GM21619 (cell line): ENCODE measurements around the gene SCN5A.

Source experiments
- ATAC-seq: cut with Tn5 transposase; IDR thresholded peaks from one replicate; pipeline ENCODE4 v1.9.1; 2021; ENCODE audit not compliant: unreplicated experiment

SCN5A gene

DNA sequence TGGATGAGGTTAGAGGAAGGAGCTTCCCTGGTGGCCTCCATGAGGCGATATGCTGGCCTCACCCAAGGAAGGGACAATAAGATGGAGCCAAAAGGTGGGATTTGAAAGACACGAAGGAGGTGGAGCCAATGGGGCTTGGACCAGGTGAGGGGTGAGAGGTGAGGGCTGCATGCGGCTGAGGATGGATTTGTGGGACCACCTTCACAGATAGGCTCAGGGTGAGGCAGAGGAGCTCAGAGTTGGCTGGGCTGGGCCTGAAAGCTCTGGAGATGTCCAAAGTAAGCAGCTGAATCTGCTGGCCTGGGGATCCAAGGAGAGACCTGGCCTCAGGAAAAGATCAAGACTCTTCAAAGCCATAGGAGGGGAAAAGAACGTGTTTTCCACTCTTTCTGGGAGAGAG lies 103.5 kb downstream of the SCN5A start:
- ATAC-seq = no peak

DNA sequence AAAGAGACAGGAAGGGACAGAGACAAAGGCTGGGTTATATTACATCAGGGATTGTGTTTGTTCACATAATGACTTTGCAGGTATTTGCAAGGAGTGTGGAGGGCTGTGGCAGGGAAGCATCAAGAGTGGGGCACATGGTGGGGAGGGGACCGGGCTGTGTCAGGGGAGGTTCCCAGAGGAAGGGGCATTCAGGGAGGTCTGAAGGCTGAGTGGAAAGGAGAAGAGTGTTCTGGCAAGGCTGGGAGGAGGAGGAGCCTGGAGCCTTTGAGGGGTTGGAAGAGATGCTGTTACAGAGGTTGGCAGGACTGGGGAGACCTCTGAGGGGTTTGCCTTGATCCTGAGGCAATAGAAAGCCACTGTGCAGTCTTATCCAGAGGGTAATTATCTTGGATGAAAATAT lies 103.9 kb downstream of the SCN5A start:
- ATAC-seq = no peak

DNA sequence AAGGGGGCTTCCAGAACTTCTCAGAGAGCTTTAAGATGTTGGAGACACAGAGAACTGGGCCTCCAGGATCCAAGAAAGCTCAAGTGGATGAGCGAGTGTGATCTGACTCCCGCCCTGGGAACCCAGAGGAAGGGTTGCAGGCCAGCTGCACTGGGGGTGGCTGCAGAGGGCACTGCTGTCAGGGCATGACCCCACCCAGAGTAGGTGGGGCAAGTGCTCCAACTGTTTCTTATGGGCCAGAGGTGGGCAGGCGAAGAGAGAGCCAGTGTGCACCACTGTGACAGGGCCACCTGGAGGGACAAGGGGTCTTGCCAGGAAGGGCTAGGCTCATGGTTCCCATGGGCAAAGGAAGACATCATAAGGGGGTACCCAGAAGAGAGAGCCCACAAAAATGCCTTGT lies 104.6 kb downstream of the SCN5A start:
- ATAC-seq = no peak

DNA sequence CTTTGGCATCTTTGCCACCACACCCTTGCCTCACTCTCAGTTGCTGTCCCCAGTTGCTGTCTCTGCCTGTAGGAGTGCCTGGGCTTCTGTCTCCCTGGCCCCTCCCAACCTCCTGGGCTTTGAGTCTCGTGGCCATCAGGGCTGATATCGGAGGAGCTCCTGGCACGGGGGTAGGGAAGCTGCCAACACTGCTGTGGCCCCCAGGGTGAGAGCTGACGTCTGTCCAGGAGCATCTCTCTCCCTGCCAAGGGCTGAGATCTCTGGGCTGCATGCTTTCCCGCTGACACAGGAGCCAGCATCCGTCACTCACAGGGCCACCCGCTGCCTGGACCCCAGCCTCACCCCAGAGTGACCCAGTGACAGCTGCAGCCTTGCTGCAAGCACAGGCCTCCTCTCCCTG lies 105.9 kb downstream of the SCN5A start:
- no peak for ATAC-seq

DNA sequence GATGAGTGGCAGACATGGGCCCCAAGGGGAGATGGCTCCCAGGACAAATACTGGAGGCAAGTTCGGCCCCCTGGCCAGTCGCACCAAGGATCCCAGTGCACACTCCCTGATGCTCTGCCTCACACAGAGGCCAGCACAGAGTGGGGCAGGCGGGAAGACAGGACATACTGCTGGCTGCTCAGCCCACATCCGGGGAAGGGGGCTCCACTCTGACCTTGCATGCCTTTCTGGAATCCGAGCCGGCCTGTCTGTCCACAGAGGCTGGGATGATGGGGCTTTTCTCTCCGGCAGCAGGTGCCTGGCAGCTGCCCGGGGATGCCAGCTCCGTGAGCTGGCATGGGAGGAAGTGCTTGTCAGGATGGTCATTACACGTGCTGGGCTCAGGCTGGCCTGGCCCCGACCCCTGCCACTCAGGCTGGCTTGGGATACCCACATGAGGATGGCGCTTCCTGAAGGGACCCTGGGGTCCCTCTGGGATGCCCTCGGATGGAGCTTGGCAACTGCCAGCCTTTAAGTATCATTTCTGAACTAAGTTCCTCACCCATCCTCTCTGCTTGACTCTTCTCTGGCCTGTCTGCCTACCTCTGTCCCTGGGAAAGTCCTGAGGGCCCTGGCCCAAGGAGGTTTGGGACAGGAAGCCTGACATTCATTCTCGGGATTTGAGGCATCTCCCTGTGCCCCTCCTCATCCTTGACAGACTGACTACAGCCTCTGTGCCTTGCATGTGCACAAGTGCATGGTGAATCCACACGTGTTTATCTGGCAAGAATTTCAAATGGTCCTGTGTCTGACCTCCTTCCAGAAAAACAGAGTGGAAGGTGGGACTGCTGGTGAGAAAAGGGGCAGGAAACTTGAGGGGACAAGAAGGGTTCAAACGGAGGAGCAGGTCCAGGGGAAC lies 106.8 kb downstream of the SCN5A start:
- ATAC-seq = no peak

DNA sequence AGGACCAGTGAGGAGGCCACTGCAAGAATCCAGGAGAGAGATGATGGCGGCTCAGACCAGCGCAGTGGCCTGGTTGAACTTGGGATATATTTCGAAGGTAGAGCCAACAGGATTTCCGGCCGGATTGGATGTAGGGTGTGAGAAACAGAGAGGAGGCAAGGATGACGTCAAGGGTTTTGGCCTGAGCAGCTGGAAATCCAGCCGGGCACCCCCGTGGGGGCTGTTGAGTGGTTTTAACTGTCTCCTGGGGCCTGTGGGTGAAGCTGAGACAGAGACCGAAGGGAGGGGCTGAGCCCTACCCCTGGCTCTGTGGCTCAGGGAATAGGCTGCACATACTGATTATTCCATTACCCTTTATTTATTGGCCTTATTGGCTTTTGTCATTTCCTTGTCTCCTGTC lies 107.7 kb downstream of the SCN5A start:
- no peak for ATAC-seq

DNA sequence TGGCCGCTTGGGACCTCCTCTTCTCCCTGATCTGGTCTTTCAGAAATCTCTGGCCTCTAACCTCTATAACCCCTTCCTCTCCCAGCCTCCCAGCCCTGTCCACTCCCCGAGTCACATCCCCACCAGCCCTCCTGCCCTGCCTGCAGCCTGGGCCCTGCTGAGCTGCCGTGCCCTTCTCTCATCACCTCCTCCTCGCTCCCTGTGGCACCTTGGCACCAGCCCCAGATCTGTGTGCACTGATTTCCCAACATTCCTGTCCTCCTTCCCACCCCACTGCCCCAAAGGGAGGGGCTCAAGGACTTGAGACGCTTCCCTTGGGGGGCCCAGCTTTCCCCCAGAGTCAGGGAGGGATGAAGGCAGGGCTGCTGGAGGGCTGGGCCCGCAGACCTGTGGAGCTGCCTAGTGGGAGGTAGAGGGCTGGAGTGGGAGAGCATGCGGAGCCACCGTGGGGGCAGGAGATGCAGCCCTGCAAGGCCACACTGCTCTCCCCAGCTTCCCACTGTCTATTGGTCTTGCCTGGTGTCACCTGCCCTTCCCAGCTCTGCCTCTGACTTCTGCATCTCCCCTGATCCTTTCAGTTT lies 110.6 kb downstream of the SCN5A start:
- no peak for ATAC-seq

DNA sequence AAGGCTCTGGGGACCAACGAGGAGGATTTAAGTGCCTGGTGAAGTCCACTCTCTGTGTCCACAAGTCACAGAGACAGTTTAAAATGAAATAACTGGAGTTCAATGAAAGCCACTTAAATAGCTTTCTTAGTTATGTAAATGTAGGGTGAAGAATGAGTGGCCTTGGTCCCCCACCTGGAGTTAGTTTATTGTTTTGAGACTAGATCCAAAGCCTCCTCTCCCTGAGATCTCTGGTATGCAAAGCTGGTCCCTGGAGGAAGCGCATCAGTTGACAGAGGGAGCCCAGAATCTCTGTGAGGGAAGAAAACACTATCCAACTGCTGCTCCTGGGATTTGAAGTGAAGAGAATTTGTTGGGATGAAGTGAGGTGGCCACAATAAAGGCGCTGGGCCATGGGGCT lies 112.8 kb downstream of the SCN5A start:
- ATAC-seq = no peak

DNA sequence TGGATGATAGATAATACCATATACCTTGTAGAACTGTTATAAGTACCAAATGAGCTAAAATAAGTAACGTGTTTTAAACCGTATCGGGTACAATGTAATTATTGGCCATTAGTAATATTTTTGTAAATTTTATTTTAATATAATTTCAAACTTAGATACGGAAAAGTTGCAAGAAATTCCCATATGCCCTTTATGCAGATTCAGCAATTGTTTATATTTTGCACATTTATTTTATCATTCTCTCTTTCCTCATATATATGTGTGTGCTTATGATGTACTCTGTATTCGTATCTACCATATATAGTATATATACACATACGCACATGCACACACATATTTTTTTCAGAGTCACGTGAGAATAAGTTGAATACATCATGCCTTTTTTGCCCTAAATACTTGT lies 114.9 kb downstream of the SCN5A start:
- no peak for ATAC-seq

DNA sequence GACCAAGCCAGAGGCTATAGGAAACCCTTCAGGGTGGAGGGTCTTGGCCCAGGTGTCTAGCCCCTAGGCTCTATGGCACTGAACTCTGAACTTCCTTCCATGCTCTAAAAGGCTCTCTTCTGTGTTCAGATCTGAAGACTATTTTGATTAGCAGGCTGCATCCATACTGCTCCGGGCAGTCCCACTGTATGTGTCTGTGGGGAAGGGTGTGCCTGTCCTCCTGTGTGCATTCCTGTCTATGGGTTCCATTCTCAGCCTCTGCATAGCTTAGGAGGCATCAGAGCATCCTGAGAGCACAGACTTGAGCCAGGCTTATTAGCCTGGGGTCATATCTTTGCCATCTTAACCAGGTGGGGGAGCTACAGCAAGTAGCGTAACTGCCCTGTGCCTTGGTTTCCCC lies 115.3 kb downstream of the SCN5A start:
- ATAC-seq = no peak

DNA sequence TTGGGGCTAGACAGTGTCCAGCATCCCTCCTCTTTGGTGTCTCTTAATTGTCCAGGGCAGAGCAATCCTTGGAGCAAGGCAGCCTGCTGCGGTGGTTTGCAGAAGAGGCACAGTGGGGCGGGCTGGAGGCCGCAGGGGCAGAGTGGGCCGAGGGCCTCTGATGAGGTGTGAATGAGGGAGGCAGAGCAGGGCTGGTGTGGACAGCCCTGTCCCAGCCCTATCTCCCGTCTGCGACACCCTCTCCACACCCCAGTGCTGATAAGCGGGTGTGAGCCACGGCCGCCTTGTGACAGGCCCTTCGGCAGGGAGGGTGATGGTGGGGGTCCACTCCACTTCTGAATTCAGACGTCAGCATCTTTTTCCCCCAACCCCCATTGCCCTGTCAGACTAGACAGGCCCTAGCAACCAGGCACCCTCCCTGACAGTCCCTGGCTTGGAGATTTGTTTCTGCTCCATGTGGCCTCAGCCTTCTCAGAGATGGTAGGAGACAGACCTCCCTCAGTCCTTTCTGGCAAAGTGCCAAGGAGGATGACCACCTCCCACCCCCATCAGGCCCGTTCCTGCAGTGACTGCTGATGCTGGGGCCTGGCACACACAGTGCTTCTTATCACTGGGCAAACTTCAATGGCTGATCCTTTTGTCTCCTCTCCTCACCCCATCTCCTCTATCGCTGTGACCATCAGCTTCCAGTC lies 116.1 kb downstream of the SCN5A start:
- no peak for ATAC-seq

DNA sequence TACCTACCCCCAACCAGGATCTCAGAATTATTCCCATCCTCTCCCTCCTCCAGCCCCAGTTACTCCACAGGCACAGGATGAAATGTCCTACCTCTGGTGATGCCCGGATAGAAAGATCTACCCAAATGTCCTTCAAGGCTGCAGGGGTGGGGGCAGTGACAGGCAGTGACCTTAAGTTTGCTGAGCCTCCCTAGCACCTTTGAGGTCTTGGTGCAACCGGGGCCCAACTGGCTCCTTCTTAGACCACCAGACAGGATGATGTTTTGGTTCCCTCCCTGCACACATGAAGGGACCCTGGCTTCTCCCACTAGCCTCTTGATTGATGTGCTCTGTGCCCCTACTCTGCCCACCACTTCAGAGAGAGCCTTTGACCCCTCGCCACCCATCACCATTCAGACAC lies 117.0 kb downstream of the SCN5A start:
- no peak for ATAC-seq

DNA sequence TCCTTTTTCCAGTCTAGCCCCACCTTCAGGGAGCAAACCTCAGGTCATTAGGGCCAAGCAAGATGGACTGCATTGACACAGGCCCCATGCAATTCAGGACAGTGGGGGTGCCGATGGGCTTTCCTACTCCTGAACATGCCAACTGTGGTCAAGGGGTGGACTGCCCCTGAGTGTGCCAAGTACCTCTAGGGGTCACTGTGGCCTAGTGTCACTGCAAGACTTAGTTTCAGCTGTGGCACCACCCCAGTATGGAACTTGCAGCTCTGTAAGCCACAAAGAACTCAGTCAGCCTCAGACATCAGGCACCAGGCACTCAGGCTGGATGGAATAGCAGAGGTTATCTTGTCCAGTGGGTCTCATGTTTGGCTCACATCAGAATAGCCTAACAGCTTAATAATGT lies 121.0 kb downstream of the SCN5A start:
- ATAC-seq = no peak

DNA sequence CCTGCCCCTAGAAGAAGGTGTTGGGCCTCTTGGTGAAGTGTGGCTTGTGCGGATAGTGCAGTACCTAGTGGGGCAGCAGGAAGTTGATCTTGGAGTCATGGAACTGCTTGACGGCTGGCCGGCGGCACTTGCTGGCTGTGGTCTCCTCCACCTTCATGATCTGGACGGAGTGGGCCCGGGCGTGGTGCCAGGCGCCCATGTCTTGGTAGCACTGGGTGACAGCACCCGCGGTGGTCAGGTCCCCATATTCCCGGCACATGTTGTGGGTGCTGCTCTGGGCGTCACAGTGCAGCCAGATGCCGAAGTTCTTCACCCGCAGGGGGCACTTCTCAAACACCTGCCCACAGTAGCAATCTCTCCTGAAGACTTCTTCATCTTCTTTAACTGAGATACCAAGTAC lies 122.7 kb downstream of the SCN5A start:
- ATAC-seq = no peak

DNA sequence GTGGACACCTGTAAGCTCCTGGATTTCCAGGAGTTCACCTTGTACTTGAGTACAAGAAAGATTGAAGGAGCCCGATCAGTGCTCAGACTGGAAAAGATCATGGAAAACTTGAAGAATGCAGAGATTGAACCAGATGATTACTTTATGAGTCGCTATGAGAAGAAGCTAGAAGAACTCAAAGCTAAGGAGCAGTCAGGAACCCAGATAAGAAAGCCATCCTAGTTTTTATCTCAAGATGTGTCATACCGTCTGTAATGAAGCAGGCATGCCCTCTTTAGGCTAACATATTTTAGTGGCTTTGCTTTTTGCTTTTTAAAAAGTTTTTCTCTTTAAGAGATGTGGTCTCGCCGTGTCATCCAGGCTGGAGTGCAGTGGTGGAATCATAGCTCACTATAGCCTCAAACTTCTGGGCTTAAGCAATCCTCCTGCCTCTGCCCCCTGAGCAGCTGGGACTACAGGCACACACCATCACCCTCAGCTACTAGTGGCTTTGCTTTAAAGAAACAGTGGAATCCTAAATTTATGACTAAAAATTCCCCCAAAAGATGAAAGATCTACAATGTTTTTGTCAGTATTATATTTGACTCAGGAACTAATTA lies 125.2 kb downstream of the SCN5A start:
- no peak for ATAC-seq

DNA sequence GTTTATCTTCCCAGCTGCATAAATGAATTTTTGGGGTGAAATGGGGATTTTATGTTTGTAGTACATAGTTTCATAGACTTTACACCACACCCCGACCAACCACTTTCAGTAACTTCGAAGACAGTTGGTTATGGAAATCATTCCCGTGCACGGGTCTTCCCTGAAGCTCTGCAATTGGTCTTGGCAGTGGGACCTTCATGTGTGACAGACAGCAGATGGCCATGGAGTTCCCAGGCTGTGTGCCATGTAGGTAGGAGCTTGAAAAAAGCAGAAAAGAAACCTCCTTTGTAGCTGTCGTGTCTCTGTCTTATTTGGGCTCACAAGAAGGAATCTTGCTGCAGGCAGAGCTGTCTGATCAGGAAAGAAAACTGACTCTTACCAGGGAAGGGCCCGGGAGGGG lies 127.5 kb downstream of the SCN5A start:
- no peak for ATAC-seq

DNA sequence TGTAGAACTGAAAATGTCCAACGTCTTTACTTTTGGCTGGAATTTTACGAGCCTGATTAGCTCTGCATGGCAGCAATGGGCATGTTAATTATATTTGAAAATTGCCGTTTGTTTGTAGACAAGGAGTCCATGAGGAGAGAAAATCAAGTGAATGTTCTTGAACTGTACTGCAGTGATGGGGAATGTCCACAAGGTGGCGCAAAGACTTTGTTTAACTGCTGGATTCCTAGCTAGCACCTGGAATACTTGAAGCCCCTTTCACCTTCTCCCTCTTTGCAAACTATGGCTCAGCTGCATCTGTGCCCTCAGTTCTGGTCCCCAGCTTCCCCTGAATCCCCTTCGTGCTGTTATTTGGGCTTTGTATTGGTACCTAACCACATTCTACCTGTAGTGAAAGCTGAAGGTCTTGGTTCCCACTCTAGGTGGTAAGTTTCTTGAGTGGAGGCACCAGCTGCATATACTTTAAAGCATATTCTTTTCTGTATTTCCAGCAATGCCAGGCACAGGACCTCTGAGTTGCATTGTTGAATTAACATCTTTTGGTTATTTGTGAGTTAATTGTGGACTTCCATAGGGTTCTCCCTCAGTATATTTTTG lies 128.0 kb downstream of the SCN5A start:
- peak; percentile 56 for ATAC-seq

DNA sequence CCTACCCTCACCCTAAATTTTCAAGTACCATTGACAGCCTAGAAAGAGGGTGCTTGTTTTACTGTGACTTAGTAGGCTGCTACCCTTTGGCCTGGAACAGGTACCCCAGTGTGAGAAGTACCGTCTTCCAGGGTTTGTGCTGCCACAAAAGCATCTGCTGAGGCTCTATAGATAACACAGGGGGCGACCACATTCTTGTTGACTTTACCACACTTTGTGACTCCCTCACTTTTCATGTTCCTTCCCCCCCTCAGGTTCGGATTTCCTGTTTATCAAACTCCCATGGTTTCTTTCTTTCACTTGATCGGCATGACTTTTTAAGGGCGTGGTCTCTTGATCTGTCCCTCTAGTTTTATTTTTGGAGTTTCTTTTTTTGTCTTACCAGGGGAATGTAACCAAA lies 129.8 kb downstream of the SCN5A start:
- no peak for ATAC-seq

DNA sequence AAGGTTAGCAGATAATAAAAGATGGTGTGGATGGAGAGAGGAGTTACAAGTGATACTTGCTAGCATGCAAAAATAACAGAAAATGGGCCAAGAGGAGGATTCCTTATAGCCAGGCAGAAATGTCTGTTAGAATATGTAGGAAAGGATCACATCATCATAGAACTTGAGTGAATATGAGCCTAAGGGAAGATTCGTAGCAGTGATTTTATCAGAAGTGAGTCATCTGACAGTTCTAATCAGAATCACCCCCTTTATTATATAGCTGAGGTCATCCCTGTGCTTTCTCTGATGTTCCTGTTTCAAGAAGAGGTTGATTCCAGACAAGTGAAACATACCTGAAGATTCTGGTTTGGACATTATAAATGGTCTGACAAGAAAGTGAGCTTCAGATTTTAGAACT lies 130.5 kb downstream of the SCN5A start:
- ATAC-seq = no peak

DNA sequence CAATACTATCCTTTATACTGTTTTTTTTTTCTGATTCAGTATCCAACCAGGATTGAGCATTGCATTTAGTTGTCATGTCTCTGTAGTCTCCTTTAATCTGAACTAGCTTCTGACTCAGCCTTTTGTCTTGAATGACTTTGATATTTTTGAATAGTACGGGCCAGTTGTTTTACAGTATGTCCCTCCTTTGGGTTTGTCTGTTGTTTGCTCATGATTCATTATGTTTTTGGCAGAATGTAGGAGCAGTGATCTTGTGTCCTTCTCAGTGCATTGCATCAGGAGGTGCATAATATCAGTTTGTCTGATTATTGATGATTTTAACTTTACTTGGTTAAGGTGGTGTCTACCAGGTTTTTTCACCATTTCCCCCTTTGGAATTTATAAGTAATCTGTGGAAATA lies 132.8 kb downstream of the SCN5A start:
- ATAC-seq = no peak

DNA sequence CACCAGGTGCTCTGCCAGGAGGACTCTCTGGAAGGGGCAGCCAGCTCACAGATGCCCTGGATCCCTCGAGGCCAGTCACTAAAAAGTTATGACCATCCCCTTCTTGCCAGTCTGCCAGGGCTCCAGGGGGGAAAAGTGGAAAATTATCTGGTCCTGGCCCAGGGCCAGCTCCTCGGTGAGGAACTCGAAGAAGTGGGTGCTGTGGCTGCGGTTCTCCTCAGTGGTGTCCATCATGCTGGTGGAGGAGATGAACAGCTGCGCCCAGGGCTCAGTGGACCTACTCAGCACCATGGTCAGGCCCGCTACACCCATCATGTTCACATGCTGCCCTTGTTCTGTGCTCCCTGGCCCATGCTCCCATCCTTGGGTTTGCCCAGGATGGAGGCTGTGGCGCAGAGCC lies 134.1 kb downstream of the SCN5A start:
- ATAC-seq = no peak
